HepG2 (cell line): ENCODE results near the gene RAN. TPM values are rescaled to one million over a fixed set of nuclear protein-coding genes. Genes with fewer than 3 reads are reported as not detected.

Source experiments
- BCL6 ChIP-seq: IDR thresholded peaks from 2 replicates; pipeline ENCODE4 v1.6.1; 2016; ENCODE audit warnings: missing genetic modification reagents, missing compliant biosample characterization
- FOXA1 ChIP-seq, 2 experiments: fragments of 450-650 bp in 1 of 2; sonication (generic) in 1 of 2; formaldehyde crosslinking in 1 of 2; IDR thresholded peaks; 2 replicates each; pipeline versions ENCODE4 v1.4.0 to v1.6.1; 2016 to 2020; ENCODE audit warnings: missing genetic modification reagents in 1 of 2
- GTF3A ChIP-seq: sonication (generic); formaldehyde crosslinking; conservative IDR thresholded peaks from 2 replicates; pipeline ENCODE4 v1.4.0; 2020; ENCODE audit warnings: mild to moderate bottlenecking, missing genetic modification reagents
- NR2F6 ChIP-seq, 2 experiments: IDR thresholded peaks; 2 replicates each; pipeline ENCODE4 v1.6.1; 2016; ENCODE audit warnings: antibody characterized with exemption in 1 of 2, mild to moderate bottlenecking in 1 of 2
- RARA ChIP-seq: IDR thresholded peaks from 2 replicates; pipeline ENCODE4 v1.6.1; 2016; ENCODE audit warnings: missing genetic modification reagents, missing compliant biosample characterization
- SOX13 ChIP-seq, 3 experiments: fragments of 450-650 bp in 1 of 3; sonication (generic) in 1 of 3; formaldehyde crosslinking in 1 of 3; IDR thresholded peaks in 2 of 3; conservative IDR thresholded peaks in 1 of 3; 2 replicates each; pipeline versions ENCODE4 v1.5.0 to v1.6.1; 2016 to 2020; ENCODE audit warnings: antibody characterized with exemption in 1 of 3, mild to moderate bottlenecking in 1 of 3, missing compliant biosample characterization in 1 of 3, missing genetic modification reagents in 1 of 3, moderate library complexity in 1 of 3
- TBL1XR1 ChIP-seq: fragments of 150-350 bp; IDR thresholded peaks from 2 replicates; pipeline ENCODE4 v1.6.1; 2014; ENCODE audit warnings: borderline replicate concordance, low read length; ENCODE audit not compliant: partially characterized antibody
- ZNF20 ChIP-seq: sonication (generic); formaldehyde crosslinking; IDR thresholded peaks from 2 replicates; pipeline ENCODE4 v1.4.0; 2020; ENCODE audit warnings: mild to moderate bottlenecking, moderate library complexity, missing genetic modification reagents
- ZNF841 ChIP-seq: sonication (generic); formaldehyde crosslinking; IDR thresholded peaks from 2 replicates; pipeline ENCODE4 v1.8.1; 2023; ENCODE audit warnings: missing genetic modification reagents, borderline replicate concordance
- polyA plus RNA-seq, 8 experiments: library from polyadenylated mRNA; depleted of rRNA in 3 of 8; stranded (reverse) in 7 of 8; unstranded in 1 of 8; fragments of >200 nt; fragmentation: Illumina TruSeq in 4 of 8; extraction: Trizol in 4 of 8; gene quantifications; 2 replicates each; pipeline versions ENCODE4 v1.2.1 to v1.2.3, GENCODE V29; 2011 to 2016; ENCODE audit warnings: low read depth in 4 of 8, missing spikeins in 1 of 8, mixed read lengths in 1 of 8; ENCODE audit not compliant: insufficient read depth in 1 of 8
- total RNA-seq, 5 experiments: library from RNA; depleted of rRNA; stranded (reverse); fragments of >200 nt; fragmentation: Illumina TruSeq; extraction: Trizol; gene quantifications; 2 replicates each; pipeline ENCODE4 v1.2.3, GENCODE V29; 2016; ENCODE audit warnings: low read depth in 1 of 5
- TF ChIP-seq, protein P1 (sequence below): sonication (generic); formaldehyde crosslinking; IDR thresholded peaks from 2 replicates; pipeline ENCODE4 v1.5.0; 2020; ENCODE audit warnings: mild to moderate bottlenecking, missing genetic modification reagents
- TF ChIP-seq, protein P2 (sequence below): IDR thresholded peaks from 2 replicates; pipeline ENCODE4 v1.6.1; 2012; ENCODE audit warnings: low read depth, low read length, improper control_type of control experiment
- TF ChIP-seq, protein P3 (sequence below): sonication (generic); formaldehyde crosslinking; IDR thresholded peaks from 2 replicates; pipeline ENCODE4 v1.4.0; 2020; ENCODE audit warnings: missing genetic modification reagents

RAN gene
- total and polyA plus RNA-seq, 2 of the 13 experiments (the other 11 are each of a cell fraction or from before 2014, with no cell fraction given), result 1,335 to 1,630 TPM

DNA sequence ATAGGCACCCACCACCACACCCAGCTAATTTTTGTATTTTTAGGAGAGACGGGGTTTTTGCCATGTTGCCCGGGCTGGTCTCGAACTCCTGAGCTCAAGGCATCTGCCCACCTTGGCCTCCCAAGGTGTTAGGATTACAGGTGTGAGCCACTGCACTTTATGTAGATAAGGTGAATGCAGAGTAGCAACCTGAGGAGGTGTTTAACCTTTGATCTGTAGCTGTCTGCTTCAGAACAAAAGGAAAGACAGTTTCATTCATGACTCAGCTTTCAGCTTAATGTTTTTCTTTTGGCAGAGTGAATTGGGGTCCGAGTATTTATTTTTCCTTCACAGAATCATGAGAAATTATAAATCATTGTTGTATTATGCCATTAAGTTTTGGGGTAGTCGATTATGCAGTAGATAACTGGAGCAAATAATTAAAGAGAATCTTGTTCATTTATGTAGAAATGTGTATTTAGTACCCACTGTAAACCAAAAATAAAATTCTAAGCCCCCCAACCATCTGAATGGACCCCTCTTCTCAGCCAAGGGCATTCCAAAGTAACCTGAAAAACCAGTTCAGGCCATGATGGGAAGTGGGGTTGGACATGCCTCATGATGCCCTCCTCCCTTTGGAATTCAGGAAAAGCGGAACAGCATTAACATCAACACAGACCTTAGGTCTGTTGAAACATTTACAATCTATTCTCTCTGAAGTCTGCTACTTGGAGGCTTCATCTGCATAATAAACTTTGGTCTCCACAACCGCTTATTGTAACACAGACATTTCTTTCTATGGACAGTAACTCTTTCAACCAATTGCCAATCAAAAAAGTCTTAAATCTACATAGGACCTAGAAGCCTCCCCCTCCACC is 22.1 kb upstream of the RAN start (continued):
- TF ChIP-seq NR2F6 (IDR thresholded peaks at IDR 0.05), result peak; percentile 17; the same call in 1 of the 2 replicates
- no peak for TF ChIP-seq NR2F6 (CRISPR knock-in tag; IDR thresholded peaks at IDR 0.05)
- no peak for TF ChIP-seq ZNF841 (CRISPR knock-in tag)
- TF ChIP-seq, protein P1, sequence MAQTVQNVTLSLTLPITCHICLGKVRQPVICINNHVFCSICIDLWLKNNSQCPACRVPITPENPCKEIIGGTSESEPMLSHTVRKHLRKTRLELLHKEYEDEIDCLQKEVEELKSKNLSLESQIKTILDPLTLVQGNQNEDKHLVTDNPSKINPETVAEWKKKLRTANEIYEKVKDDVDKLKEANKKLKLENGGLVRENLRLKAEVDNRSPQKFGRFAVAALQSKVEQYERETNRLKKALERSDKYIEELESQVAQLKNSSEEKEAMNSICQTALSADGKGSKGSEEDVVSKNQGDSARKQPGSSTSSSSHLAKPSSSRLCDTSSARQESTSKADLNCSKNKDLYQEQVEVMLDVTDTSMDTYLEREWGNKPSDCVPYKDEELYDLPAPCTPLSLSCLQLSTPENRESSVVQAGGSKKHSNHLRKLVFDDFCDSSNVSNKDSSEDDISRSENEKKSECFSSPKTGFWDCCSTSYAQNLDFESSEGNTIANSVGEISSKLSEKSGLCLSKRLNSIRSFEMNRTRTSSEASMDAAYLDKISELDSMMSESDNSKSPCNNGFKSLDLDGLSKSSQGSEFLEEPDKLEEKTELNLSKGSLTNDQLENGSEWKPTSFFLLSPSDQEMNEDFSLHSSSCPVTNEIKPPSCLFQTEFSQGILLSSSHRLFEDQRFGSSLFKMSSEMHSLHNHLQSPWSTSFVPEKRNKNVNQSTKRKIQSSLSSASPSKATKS, result no peak
- 0 out of 2 replicates have a peak, but pooled peaks have one; percentile 26 for TF ChIP-seq BCL6 (CRISPR knock-in tag)
- no peak for TF ChIP-seq FOXA1 (IDR thresholded peaks at IDR 0.05)
- 0 out of 2 replicates have a peak, but pooled peaks have one; percentile 13 for TF ChIP-seq FOXA1 (CRISPR knock-in tag; IDR thresholded peaks at IDR 0.05)
- TF ChIP-seq, protein P2, sequence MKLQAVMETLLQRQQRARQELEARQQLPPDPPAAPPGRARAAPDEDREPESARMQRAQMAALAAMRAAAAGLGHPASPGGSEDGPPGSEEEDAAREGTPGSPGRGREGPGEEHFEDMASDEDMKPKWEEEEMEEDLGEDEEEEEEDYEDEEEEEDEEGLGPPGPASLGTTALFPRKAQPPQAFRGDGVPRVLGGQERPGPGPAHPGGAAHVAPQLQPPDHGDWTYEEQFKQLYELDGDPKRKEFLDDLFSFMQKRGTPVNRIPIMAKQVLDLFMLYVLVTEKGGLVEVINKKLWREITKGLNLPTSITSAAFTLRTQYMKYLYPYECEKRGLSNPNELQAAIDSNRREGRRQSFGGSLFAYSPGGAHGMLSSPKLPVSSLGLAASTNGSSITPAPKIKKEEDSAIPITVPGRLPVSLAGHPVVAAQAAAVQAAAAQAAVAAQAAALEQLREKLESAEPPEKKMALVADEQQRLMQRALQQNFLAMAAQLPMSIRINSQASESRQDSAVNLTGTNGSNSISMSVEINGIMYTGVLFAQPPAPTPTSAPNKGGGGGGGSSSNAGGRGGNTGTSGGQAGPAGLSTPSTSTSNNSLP, result peak; percentile 29; the same call in 1 of the 2 replicates
- TF ChIP-seq RARA, result no peak
- TF ChIP-seq, protein P3, sequence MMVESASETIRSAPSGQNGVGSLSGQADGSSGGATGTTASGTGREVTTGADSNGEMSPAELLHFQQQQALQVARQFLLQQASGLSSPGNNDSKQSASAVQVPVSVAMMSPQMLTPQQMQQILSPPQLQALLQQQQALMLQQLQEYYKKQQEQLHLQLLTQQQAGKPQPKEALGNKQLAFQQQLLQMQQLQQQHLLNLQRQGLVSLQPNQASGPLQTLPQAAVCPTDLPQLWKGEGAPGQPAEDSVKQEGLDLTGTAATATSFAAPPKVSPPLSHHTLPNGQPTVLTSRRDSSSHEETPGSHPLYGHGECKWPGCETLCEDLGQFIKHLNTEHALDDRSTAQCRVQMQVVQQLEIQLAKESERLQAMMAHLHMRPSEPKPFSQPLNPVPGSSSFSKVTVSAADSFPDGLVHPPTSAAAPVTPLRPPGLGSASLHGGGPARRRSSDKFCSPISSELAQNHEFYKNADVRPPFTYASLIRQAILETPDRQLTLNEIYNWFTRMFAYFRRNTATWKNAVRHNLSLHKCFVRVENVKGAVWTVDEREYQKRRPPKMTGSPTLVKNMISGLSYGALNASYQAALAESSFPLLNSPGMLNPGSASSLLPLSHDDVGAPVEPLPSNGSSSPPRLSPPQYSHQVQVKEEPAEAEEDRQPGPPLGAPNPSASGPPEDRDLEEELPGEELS, result peak; percentile 36; the same call in 1 of the 2 replicates
- no peak for TF ChIP-seq TBL1XR1
- no peak for TF ChIP-seq GTF3A (CRISPR knock-in tag)
- TF ChIP-seq SOX13 (IDR thresholded peaks at IDR 0.05), result no peak
- peak in 1 of 2 experiments; percentile 62; a peak in 2 of 4 replicates for TF ChIP-seq SOX13 (CRISPR knock-in tag; conservative IDR thresholded peaks at IDR 0.05 in 1 of 2, IDR thresholded peaks at IDR 0.05 in 1 of 2)
- no peak for TF ChIP-seq ZNF20
